HG03439 (cell line): Measurements from ENCODE around the gene TRIM27.
A peak's percentile ranks its signal among the peaks of the same experiment; 100 is the strongest.
"Not testable (repeated sequence)": the region's sequence is repeated elsewhere in the genome, so short reads cannot be mapped to it uniquely, and the experiment has no call there.

Experiments
- ATAC-seq: cut with Tn5 transposase; IDR thresholded peaks from one replicate; pipeline ENCODE4 v1.9.1; 2021; ENCODE audit warnings: mild to moderate bottlenecking, moderate library complexity; ENCODE audit not compliant: unreplicated experiment

The TRIM27 gene

GRCh38 chr6:28923318-28924102 lies at the start of gene TRIM27:
TRIM27 (minus strand) TSS chr6:28923985; CDS start chr6:28923632, 353 bp downstream.
- ATAC-seq, result peak; percentile 76

- not testable (repeated sequence) for ATAC-seq
These were observed 46.3 kb upstream of the TRIM27 start for GRCh38 chr6:28970056-28970455.

DNA sequence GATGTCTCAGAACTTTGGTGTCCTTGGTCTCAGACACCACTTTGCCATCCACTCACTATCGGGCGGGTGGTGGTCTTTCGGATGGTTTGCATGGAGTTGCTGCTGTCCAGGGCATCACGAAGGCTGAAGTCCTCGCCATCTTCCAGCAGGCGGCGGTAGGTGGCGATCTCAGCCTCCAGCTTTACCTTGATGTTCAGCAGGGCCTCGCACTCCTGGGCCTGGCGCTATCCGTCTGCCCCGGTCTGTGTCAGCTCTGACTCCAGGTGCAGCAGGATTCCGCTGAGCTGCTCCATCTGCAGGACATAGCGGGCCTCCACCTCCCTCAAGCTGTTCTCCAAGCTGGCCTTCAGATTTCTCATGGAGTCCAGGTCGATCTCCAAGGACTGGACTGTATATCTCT lies 45.3 kb upstream of the TRIM27 start:
- no peak for ATAC-seq

DNA sequence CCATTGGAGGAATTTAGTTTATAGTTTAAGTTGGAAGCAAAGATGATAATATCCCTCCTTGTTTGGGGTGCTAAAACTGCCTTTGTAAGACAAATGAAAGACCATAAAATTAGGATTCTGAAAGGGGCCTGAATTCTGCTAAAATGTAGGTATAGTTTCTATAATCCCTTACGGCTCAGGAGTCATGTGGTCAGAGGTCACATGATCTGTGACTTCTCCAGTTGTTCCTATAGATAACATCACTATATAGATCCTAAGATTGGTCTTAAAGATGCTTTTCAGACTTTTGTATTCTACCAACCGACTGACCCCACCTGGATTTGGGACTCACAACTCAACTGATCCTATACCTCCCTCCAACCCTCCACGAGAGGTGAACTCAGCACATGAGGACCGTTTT lies 44.7 kb upstream of the TRIM27 start:
- ATAC-seq, result no peak

GRCh38 chr6:28965706-28966105 lies 41.9 kb upstream of the TRIM27 start:
- ATAC-seq, result no peak

DNA sequence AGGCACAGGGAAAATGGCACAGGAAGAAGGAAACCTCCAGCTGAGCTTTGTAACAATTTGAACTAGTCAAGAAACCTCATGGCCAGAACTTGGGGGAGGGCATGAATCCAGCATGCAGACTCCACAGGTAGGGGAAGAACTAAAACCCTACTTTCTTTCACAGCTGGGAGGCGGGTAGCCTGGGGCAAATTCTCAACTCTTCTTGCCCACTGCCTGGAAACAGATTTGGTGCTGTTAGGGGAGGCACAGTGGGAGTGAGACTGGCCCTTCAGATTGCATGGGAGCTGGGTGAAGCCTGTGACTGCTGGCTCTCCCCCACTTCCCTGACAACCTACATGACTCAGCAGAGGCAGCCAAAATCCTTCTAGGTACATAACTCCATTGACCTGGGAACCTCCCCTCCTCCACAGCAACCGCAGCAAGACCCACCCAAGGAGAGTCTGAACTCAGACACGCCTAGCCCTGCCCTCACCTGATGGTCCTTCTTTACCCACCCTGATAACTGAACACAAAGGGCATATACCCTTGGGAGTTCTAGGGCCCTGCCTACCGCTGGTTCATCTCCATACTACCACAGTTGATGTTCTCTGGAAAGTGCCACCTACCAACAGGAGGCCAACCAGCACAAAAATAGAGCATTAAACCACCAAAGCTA lies 37.2 kb upstream of the TRIM27 start:
- ATAC-seq, result no peak

GRCh38 chr6:28958561-28959243 lies 34.9 kb upstream of the TRIM27 start:
- not testable (repeated sequence) for ATAC-seq

- ATAC-seq, result not testable (repeated sequence)
These were observed 34.1 kb upstream of the TRIM27 start for GRCh38 chr6:28957795-28958314.

GRCh38 chr6:28956331-28956730 lies 32.5 kb upstream of the TRIM27 start:
- ATAC-seq, result no peak

DNA sequence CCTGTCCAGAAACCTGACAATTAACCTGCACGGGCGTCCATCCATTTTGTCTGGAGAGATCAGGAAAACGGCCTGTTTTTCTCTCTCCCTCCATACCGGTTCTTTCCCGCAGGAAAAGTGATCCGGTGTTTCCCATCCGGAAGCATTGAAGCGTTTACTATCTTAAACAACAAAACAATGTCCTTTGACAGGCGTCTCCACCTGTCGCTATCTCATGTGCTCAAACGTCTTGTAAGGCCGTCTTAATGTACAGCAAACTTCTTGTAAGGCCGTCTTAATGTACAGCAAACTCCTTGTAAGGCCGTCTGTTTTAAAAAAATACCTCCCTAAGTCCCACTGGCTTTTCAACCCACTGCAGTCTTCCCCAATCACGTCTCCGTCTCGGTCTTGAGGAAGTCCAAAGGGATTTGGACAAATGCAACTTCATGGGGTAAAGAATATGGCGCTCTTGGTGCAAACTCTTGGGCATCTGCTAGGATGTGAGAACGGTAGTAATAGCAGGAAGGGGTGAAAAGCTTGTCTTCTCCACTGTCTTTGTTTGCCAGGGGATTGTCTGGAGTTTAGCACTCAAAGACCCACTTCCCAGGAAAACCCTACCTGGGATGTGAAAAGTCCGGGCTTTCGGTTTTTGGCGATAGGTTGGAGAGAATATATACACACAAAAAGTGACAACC lies 29.9 kb upstream of the TRIM27 start:
- no peak for ATAC-seq

- no peak for ATAC-seq
These were observed 29.3 kb upstream of the TRIM27 start for GRCh38 chr6:28953039-28953584.

DNA sequence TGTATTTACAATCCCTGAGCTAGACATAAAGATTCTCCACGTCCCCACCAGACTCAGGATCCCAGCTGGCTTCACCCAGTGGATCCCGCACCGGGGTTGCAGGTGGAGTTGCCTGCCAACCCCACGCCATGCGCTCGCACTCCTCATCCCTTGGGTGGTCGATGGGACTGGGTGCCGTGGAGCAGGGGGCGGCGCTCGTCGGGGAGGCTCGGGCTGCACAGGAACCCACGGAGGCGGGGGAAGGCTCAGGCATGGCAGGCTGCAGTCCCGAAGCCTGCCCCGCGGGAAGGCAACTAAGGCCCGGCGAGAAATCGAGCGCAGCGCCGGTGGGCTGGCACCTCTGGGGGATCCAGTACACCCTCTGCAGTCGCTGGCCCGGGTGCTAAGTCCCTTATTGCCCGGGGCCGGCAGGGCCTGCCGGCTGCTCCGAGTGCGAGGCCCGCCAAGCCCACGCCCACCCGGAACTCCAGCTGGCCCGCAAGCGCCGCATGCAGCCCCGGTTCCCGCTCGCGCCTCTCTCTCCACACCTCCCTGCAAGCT lies 25.9 kb upstream of the TRIM27 start:
- not testable (repeated sequence) for ATAC-seq

DNA sequence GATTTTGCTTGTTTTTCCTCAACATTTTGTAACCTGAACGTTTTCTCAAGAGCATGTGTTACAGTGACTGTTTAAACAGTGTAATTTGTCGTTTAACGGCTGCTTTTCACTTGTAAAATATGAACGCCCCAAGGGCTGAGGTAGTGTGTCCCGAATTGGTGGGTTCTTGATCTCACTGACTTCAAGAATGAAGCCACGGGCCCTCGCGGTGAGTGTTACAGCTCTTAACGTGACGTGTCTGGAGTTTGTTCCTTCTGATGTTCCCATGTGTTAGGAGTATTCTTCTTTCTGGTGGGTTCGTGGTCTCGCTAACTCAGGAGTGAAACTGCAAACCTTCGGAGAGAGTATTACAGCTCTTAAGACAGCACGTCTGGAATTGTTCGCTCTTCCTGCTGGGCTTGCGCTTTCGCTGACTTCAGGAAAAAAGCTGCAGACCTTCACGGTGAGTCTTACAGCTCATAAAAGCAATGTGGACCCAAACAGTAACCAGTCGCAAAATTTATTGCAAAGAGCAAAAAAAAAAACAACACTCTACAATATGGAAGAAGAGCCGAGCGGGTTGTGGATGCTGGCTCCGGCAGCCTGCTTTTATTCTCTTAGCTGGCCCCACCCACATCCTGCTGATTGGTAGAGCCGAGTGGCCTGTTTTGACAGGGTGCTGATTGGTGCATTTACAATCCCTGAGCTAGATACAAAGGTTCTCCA lies 25.1 kb upstream of the TRIM27 start:
- ATAC-seq, result no peak

GRCh38 chr6:28947831-28948270 lies 24.1 kb upstream of the TRIM27 start:
- no peak for ATAC-seq

DNA sequence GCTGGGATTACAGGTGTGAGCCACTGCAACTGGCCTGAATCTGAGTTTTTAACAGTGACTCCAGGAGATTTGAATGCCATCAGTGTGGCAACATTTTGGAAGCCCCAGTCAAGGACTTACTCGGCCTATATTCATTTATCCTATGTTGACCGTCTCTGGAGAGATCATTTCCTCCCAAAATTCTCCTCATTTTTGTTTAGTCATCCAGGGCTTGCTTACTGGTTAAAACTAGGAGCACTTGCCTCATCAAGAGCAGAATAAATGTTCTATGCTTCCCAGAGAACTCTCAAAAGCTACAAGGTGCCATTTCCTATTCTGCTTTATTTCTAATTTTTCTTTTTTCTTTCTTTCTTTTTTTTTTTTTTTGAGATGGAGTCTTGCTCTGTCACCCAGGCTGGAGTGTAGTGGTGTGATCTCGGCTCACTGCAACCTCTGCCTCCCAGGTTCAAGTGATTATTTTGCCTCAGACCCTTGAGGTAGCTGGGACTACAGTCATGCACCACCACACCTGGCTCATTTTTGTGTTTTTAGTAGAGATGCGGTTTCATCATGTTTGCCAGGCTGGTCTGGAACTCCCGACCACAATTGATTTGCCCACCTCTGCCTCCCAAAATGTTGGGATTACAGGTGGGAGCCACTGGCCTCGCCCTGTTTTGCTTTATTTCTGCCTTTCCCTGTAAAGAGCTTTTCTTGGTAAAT lies 23.4 kb upstream of the TRIM27 start:
- no peak for ATAC-seq

DNA sequence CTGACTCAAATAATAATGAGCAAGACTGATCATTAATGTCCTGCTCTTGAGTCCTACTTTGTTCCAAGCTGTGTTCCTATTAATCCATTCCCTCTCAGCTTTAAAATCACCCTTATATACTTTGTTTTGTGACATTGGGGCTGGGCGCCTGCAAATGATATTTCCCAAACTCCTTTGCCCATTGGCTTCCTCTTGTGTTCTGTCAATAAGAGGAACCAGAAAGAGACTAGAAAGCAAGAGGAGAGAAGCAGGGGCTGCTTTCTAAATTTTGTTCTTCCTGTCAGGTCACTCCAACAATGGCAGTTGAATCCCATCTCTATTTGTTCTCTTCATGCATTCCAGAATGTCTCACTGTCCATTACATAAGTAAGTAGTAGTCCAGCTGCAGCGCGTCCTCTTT lies 21.6 kb upstream of the TRIM27 start:
- ATAC-seq, result no peak

DNA sequence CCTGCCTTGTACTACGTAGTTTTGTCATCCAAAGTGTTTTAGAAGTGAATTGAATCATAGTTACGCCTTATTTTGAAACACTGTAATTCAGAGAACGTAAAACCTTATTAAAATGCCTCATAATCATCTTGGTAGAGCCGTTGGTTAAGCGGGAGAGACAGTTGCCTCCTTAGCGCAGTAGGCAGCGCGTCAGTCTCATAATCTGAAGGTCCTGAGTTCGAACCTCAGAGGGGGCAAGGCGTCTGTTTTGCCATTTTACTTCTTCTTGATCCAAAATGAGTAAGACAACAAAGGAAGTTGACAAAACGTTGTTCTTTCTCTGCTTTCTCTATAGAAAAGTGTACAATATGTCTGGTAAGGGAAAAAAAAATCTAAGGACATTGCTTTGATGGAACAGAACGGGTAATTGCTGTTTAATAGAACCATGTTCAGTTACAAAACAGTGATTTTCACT lies 20.7 kb upstream of the TRIM27 start:
- ATAC-seq, result peak; percentile 36

DNA sequence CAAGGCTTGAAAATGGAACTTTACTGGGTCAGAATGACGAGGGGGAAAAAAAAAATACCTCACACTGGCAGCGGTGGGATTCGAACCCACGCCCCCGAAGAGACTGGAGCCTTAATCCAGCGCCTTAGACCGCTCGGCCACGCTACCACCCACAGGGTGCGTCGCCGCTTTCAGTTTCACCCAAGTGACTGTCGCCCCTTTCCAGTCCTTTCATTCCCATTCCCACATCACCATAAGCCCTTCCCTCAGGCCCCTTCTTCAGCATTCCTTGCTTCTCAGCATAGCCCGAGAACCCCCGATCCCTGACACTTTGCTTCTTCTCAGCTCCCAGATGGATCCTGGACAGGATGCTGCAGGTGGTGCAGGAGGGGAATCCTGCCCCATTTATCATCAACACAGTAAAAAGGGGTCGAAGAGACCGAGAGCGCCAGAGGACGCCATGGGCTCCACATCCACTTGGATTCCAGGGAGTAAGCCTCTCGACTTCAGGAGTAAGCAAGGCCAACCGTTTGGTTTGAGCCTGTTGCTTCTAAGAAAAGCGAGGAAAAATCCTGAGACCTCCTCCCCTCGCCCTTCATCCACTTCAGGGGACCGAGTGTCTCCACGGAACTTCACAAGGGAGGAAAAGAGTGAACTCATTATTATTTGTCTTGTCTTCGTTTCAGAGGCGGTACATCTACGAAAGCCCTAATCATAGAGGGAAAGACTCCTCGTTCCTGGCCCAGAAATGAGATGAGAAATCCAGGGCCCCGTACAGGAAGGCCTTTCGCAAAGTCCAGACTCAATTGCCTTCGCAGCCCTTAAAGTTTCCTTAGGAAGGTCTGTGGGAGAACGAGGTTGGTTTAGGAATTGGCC lies 20.0 kb upstream of the TRIM27 start:
- ATAC-seq, result no peak
